Measurements from ENCODE around the gene CEP170. TPM values are rescaled to one million over a fixed set of nuclear protein-coding genes. Genes with fewer than 3 reads are reported as not detected.

Gene CEP170
- total RNA-seq, 2 experiments from 2014 or later, result 24.3 to 26.9 TPM

DNA sequence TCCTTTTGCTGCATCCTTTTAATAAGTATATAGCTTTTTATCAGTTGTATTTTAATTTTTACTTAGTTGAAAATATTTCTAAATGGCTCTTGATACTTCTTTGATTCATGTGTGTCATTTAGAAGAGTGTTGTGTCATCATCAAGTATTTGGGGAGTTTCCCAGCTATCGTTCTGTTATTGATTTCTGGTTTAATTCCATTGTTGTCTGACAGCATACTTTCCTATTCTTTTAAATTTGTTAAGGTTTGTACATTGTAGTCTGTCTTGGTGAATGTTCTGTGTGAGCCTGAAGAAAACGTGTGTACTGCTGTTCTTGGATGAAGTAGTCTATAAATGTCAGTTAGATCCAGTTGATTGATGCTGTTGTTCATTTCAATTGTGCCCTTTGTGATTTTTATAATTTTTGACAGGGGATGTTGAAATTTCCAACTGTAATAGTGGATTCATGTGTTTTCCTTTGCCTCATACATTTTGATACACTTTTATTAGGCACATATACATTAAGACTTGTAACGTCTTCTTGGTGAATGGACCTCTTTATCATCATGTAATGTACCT is 25.6 kb upstream of the CEP170 start:
- no peak overlapping the region for H3K4me3 Mint-ChIP-seq
- POLR2A ChIA-PET, result no interaction called here
- CTCF ChIA-PET, result no interaction called here
- no peaks in the 10 kb centered on the region for H3K4me1 Mint-ChIP-seq (ENCODE audit: low read depth)
- H3K27me3 Mint-ChIP-seq (ENCODE audit: low read depth), result no peaks in the 10 kb centered on the region
- no peak overlapping the region for H3K27ac Mint-ChIP-seq
- H3K9me3 Mint-ChIP-seq (ENCODE audit: insufficient read depth), result no peaks in the 10 kb centered on the region
- ATAC-seq, result no peak
- no peak for DNase-seq
- peaks cover 24% of the 10 kb centered on the region for H3K36me3 Mint-ChIP-seq (ENCODE audit: low read depth)

DNA sequence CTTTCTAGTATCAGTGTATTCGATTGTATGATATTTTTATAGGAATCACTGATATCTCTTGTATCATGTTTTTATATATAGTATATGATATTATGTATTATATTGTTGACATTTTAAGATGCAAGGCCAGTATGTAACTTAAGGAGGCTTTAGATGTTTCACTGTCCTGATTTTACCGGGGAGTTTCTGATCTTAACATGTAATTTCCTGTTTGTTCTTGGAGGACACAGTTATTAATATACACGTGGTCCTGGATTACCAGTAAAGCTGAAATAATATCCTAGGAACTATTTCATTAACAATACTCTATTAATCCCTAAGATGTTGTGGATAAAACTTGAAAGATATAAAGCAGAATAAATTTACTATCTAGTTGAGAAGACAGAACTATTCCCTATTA is 20.2 kb upstream of the CEP170 start:
- POLR2A ChIA-PET, result no interaction called here
- no peak for ATAC-seq
- Mint-ChIP-seq H3K9me3 (ENCODE audit: insufficient read depth) (no peaks in the 10 kb centered on the region), H3K4me3 (no peak overlapping the region), H3K27ac (no peak overlapping the region), H3K36me3 (ENCODE audit: low read depth) (peaks cover 37% of the 10 kb centered on the region), H3K27me3 (ENCODE audit: low read depth) (no peaks in the 10 kb centered on the region), H3K4me1 (ENCODE audit: low read depth) (peaks cover 4% of the 10 kb centered on the region)
- no peak for DNase-seq
- CTCF ChIA-PET, result no interaction called here

DNA sequence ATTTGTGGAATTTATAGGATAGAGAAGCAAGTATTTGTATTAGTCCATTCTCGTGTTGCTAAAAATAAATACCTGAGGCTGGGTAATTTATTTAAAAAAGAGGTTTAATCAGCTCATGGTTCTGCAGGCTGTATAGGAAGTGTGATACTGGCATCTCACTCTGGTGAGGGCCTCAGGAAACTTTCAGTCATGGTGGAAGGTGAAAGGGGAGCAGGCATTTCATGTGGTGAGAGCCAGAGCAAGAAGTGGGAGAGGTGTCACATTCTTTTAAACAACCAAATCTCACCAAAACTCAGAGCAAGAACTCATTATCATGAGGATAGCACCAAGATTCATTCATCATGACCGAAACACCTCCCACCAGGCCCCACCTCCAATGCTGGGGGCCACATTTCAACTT is 18.9 kb upstream of the CEP170 start:
- ATAC-seq, result no peak

DNA sequence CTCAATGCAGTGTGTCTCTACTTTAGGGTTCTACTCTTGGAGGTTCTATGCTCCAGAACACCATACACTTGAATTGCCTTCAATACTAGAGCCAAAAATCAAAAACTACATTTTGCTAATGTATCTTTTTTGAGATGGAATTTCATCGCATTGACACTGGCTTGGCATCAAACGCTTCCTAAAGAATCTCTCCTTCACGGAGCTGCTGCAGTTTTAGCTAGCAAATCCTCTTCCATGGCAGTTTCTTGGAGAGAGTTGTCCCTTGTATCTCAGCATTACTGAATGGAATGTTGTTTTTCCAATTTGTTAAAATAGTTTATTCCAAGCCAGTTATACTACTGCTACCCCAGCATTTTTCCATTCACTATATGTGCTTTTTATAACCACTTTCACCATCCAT is 18.4 kb upstream of the CEP170 start:
- no peak for ATAC-seq

More for the DNA sequence above, 18.9 kb upstream of the CEP170 start:
- Mint-ChIP-seq H3K36me3 (ENCODE audit: low read depth) (peaks cover 37% of the 10 kb centered on the region), H3K27ac (no peak overlapping the region), H3K27me3 (ENCODE audit: low read depth) (no peaks in the 10 kb centered on the region), H3K9me3 (ENCODE audit: insufficient read depth) (no peaks in the 10 kb centered on the region), H3K4me1 (ENCODE audit: low read depth) (peaks cover 4% of the 10 kb centered on the region), H3K4me3 (no peak overlapping the region)
- CTCF ChIA-PET, result interaction anchor here (0.8 kb wide), 1 partner anchor 13 kb away, joined by 3 read pairs; no protein-coding TSS in a partner anchor
- POLR2A ChIA-PET, result no interaction called here
- no peak for DNase-seq

DNA sequence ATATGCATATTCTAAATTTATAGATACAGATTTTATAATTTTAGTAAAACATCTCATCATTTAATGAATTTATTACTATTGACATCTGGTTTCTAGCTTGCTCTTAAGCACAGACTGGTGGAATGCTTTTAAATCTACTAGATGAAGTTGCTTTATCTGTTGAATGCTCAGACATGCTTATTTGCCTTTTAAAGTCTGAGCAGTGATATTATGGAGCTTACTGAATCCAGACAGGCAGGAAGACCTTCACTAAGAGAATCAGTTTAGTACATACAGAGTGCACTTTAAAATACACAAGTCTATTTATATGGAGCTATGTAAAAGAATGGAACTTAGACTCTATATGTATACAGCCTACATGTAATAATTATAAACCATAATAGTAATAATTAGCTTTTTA is 17.3 kb upstream of the CEP170 start:
- DNase-seq (no peak), ATAC-seq (no peak)
- ChIA-PET POLR2A (no interaction called here), CTCF (interaction anchor here (0.5 to 0.7 kb wide), 2 partner anchors 10 to 71 kb away, joined by 3 to 4 read pairs; no protein-coding TSS in a partner anchor)
- no peaks in the 10 kb centered on the region for H3K9me3 Mint-ChIP-seq (ENCODE audit: insufficient read depth)
- H3K4me1 Mint-ChIP-seq (ENCODE audit: low read depth), result peaks cover 4% of the 10 kb centered on the region
- H3K27ac Mint-ChIP-seq, result no peak overlapping the region
- peaks cover 32% of the 10 kb centered on the region for H3K36me3 Mint-ChIP-seq (ENCODE audit: low read depth)
- no peak overlapping the region for H3K4me3 Mint-ChIP-seq
- no peaks in the 10 kb centered on the region for H3K27me3 Mint-ChIP-seq (ENCODE audit: low read depth)

More for the DNA sequence above, 18.4 kb upstream of the CEP170 start:
- POLR2A ChIA-PET, result no interaction called here
- peaks cover 4% of the 10 kb centered on the region for H3K4me1 Mint-ChIP-seq (ENCODE audit: low read depth)
- no peaks in the 10 kb centered on the region for H3K27me3 Mint-ChIP-seq (ENCODE audit: low read depth)
- no peak for DNase-seq
- peaks cover 37% of the 10 kb centered on the region for H3K36me3 Mint-ChIP-seq (ENCODE audit: low read depth)
- H3K9me3 Mint-ChIP-seq (ENCODE audit: insufficient read depth), result no peaks in the 10 kb centered on the region
- no peak overlapping the region for H3K27ac Mint-ChIP-seq
- H3K4me3 Mint-ChIP-seq, result no peak overlapping the region
- CTCF ChIA-PET, result no interaction called here

DNA sequence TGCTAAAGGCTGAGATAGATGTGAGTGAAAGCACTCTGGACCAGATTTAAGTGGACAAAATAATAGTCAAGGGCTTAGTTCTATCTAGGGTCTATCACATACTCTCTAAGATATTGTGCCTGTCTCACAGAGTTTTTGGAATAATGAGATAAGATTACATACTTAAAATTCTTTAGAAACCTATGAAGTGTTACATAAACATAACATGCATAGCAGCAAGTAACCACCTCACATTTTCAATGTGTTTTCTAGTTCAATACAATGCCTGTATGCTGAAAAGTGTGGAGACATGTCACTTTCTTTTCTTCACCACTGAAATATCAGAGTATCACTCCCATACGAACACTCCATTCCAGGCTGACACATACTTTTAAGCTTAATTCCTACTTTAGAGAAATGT is 16.9 kb upstream of the CEP170 start:
- Mint-ChIP-seq H3K9me3 (ENCODE audit: insufficient read depth) (no peaks in the 10 kb centered on the region), H3K27ac (no peak overlapping the region), H3K4me3 (no peak overlapping the region), H3K36me3 (ENCODE audit: low read depth) (peaks cover 30% of the 10 kb centered on the region), H3K27me3 (ENCODE audit: low read depth) (no peaks in the 10 kb centered on the region), H3K4me1 (ENCODE audit: low read depth) (peaks cover 4% of the 10 kb centered on the region)
- no peak for DNase-seq
- ATAC-seq, result no peak
- POLR2A ChIA-PET, result no interaction called here
- CTCF ChIA-PET, result interaction anchor here (0.5 to 0.7 kb wide), 2 partner anchors 10 to 72 kb away, joined by 3 to 4 read pairs; no protein-coding TSS in a partner anchor

DNA sequence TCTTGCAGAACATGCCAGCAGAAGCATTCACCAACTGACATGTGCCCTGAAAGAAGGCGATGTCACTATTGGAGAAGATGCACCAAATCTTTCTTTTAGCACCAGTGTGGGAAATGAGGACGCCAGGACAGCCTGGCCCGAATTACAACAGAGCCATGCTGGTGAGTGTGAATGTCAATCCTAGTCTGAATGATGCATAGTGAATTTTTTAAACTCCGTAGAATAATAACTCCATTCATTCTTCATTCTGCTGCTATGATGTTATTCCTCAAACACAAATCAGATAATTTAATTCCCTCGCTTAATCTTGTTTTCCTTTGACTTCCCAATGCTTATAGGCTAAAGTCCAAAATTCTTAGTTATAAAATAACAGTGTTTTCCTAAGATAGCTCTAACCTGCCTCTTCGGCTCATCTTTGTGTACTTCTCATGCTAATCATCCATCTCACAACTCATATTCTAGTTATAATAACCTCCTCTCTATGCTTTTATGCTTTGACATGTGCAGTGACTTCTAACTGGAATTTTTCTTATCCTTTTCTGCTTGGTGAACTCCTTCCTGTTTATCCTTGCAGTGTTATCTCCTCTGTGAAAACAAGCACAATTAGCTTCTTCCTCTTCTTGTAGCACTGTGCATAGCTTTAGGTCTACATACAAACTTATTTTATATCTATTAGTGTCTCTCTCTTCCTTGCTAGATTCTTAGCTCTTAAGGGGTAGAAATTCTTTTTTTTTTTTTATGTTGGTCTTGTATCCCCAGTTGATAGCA is 15.2 kb upstream of the CEP170 start:
- POLR2A ChIA-PET, result no interaction called here
- H3K4me1 Mint-ChIP-seq (ENCODE audit: low read depth), result peaks cover 4% of the 10 kb centered on the region
- H3K27me3 Mint-ChIP-seq (ENCODE audit: low read depth), result no peaks in the 10 kb centered on the region
- H3K4me3 Mint-ChIP-seq, result no peak overlapping the region
- no peak overlapping the region for H3K27ac Mint-ChIP-seq
- H3K36me3 Mint-ChIP-seq (ENCODE audit: low read depth), result peaks cover 23% of the 10 kb centered on the region
- ATAC-seq, result no peak
- DNase-seq, result no peak
- CTCF ChIA-PET, result no interaction called here
- H3K9me3 Mint-ChIP-seq (ENCODE audit: insufficient read depth), result no peaks in the 10 kb centered on the region

DNA sequence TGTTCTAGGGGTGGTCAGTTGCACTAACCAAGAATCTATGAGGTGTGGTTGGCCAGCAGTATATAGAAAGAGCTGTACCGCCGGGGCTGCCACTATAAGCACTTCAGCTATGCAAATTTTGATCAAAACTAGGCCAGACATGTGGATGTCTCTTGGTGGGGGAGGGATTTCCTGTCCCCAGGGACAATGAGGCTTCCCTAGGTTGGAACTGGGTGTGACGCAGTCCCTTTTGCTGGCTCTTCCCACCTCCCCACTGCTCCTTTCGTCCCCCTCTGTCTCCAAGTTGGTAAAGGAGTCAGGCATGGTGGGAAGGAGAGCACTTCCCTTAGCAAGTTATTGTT is 14.3 kb upstream of the CEP170 start:
- ChIA-PET POLR2A (no interaction called here), CTCF (no interaction called here)
- ATAC-seq, result no peak
- peaks cover 8% of the 10 kb centered on the region for H3K4me1 Mint-ChIP-seq (ENCODE audit: low read depth)
- no peak overlapping the region for H3K27ac Mint-ChIP-seq
- no peaks in the 10 kb centered on the region for H3K9me3 Mint-ChIP-seq (ENCODE audit: insufficient read depth)
- H3K4me3 Mint-ChIP-seq, result no peak overlapping the region
- peaks cover 17% of the 10 kb centered on the region for H3K36me3 Mint-ChIP-seq (ENCODE audit: low read depth)
- DNase-seq, result no peak
- no peaks in the 10 kb centered on the region for H3K27me3 Mint-ChIP-seq (ENCODE audit: low read depth)

DNA sequence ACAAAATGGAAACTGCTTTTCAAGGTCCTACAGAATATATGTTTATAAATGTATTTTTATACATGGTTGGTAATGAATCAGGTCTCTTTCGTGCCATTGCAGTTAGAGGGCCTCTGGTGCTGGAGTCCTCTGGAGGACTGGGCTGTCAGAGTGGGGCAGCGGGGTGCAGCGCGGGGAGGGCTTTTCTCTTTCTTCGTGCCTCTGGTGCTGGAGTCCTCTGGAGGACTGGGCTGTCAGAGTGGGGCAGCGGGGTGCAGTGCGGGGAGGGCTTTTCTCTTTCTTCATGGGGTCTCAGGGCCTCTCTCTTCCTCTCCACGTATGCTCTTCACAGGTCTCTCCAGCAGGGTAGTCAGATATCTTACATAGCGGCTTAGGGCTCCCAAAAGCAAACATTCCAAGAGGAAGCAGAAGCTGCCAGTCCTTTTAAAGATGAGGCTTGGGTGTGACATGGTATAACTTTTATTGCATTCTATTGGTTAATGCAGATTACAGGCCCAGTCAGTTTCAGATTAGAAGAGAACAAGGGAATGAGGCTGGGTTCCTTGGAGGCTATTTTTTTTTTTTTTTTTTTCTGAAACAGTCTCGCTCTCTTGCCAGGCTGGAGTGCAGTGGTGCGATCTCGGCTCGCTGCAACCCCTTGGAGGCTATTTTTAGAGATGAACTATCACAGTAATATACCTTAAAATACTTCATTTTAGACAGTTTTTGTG is 13.8 kb upstream of the CEP170 start:
- POLR2A ChIA-PET, result no interaction called here
- ATAC-seq (no peak), DNase-seq (no peak)
- Mint-ChIP-seq H3K27me3 (ENCODE audit: low read depth) (no peaks in the 10 kb centered on the region), H3K36me3 (ENCODE audit: low read depth) (peaks cover 14% of the 10 kb centered on the region), H3K4me1 (ENCODE audit: low read depth) (peaks cover 8% of the 10 kb centered on the region), H3K9me3 (ENCODE audit: insufficient read depth) (no peaks in the 10 kb centered on the region), H3K27ac (no peak overlapping the region), H3K4me3 (no peak overlapping the region)
- CTCF ChIA-PET, result no interaction called here

DNA sequence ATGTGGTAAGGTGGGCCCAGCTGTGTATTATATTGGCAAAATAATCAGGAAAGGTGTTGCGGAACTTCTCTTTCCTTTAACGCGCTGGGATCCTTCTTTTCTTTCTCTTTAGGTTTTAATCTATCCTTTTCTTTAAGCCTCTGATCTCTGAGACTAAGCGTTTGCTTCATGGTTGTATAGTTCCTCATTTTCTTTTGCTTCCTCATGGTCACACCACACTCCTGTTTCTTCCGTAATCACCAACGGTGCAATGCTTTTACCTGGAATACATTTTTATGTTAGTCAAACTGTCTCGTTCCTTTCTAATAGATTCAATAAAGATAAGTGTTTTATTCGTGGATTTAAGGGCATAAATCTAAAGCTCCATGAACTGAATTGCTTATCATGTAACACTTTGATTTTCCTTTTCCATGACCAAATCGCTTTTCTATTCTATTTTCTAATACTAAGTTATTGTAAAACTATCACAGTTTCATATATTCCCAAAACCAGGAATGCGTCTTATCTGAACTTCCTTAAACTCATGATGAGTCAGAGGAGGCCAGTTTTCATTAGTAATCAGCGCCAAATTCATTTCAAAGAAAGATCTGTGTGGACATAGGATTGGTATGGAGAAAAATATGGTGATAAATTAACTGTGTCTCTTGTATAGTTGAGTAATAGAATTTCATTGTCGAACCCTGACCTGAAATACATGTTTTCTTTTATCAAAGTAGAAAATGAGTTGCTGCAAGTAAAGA is 13.0 kb upstream of the CEP170 start:
- Mint-ChIP-seq H3K9me3 (ENCODE audit: insufficient read depth) (no peaks in the 10 kb centered on the region), H3K36me3 (ENCODE audit: low read depth) (peaks cover 8% of the 10 kb centered on the region), H3K4me3 (no peak overlapping the region), H3K27me3 (ENCODE audit: low read depth) (no peaks in the 10 kb centered on the region), H3K4me1 (ENCODE audit: low read depth) (peaks cover 7% of the 10 kb centered on the region), H3K27ac (no peak overlapping the region)
- DNase-seq, result no peak
- ChIA-PET POLR2A (no interaction called here), CTCF (no interaction called here)
- no peak for ATAC-seq

DNA sequence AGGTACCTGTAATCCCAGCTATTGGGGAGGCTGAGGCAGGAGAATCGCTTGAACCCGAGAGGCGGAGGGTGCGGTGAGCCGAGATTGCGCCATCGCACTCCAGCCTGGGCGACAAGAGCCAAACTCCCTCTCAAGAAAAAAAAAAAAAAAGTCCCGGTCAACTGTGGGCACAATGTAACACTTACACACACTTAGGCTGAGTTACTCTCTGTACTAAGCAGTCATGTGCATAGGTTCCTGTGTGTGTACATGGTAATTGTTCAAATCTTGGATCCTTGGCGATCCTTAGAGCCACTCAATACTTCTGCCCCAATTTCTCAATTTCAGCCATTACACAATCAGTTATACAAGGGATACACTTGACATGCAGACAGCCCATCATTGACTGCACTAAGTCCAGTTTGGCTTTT is 12.4 kb upstream of the CEP170 start:
- Mint-ChIP-seq H3K27me3 (ENCODE audit: low read depth) (no peaks in the 10 kb centered on the region), H3K27ac (no peak overlapping the region), H3K9me3 (ENCODE audit: insufficient read depth) (no peaks in the 10 kb centered on the region), H3K4me1 (ENCODE audit: low read depth) (peaks cover 7% of the 10 kb centered on the region), H3K36me3 (ENCODE audit: low read depth) (peaks cover 8% of the 10 kb centered on the region), H3K4me3 (no peak overlapping the region)
- DNase-seq (no peak), ATAC-seq (no peak)
- CTCF ChIA-PET, result no interaction called here
- POLR2A ChIA-PET, result no interaction called here

DNA sequence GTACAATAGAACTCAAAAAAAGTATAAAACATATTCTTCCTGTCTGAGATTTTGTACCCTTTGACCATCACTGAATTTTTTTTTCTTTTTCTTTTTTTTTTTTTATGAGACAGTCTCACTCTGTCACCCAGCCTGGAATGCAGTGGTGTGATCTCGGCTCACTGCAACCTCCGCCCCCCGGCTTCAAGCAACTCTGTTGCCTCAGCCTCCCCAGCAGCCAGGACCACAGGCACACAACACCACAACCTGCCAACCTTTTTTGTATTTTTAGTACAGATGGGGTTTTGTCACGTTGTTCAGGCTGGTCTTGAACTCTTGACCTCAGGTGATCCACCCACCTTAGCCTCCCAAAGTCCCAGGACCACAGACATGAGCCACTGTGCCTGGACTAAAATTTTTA is 11.2 kb upstream of the CEP170 start:
- POLR2A ChIA-PET, result no interaction called here
- Mint-ChIP-seq H3K4me3 (no peak overlapping the region), H3K27me3 (ENCODE audit: low read depth) (no peaks in the 10 kb centered on the region), H3K36me3 (ENCODE audit: low read depth) (peaks cover 4% of the 10 kb centered on the region), H3K4me1 (ENCODE audit: low read depth) (peaks cover 7% of the 10 kb centered on the region), H3K9me3 (ENCODE audit: insufficient read depth) (no peaks in the 10 kb centered on the region), H3K27ac (no peak overlapping the region)
- CTCF ChIA-PET, result interaction anchor here (1.2 kb wide), 1 partner anchor 10 kb away, joined by 3 read pairs; no protein-coding TSS in a partner anchor
- ATAC-seq, result no peak
- no peak for DNase-seq

Data from activated CD8-positive, alpha-beta T cell treated with anti-CD3 and anti-CD28 coated beads, Interleukin-2, amount 10 ng/mL, durations not matched to agents 7 days and 5 days (primary cell).